ENCODE data around the gene GNG14.

- no peak for TF ChIP-seq CTCF (IDR thresholded peaks at IDR 0.05)
- no peak for TF ChIP-seq POLR2A (IDR thresholded peaks at IDR 0.05)
Measured at GRCh38 chr19:12689581-12690216, 1.9 kb downstream of the GNG14 start.
